ENCODE results near the gene STK32B. TPM values are rescaled to one million over a fixed set of nuclear protein-coding genes. Genes with fewer than 3 reads are reported as not detected.

STK32B gene
- total and polyA plus RNA-seq, 12 donors: 0.12 to 0.68 (median 0.34) TPM

GRCh38 chr4:5465529-5465928, 414.2 kb downstream of the STK32B start:
- ATAC-seq: no peak
- Histone ChIP-seq H3K27me3 (peaks cover 0 to 5% (median 0%) of the 10 kb centered on the region in 7 donors), H3K9me3 (no peaks in the 10 kb centered on the region), H3K4me1 (no peaks in the 10 kb centered on the region), H3K36me3 (no peaks in the 10 kb centered on the region), H3K4me3 (no peak overlapping the region), H3K27ac (no peak overlapping the region)
- TF ChIP-seq CTCF (IDR thresholded peaks at IDR 0.05): no peak
- 87 to 96% methylated on average over 4 of the region's 4 CpGs for WGBS, 2 donors
- DNase-seq: no peak
- intact Hi-C loops (cut with DNase I): loop anchor here in 2 of 10 donors (10.0 kb wide), 1 partner anchor 411 kb away; the partner anchor contains the start of gene STK32B (in 2 of the 2)

GRCh38 chr4:5465956-5466355, 414.7 kb downstream of the STK32B start:
- H3K36me3 ChIP-seq: no peaks in the 10 kb centered on the region
- no peak overlapping the region for H3K27ac ChIP-seq
- no peak overlapping the region for H3K4me3 ChIP-seq
- ATAC-seq (no peak), DNase-seq (no peak)
- no peaks in the 10 kb centered on the region for H3K9me3 ChIP-seq
- 66 to 75% methylated on average over 9 of the region's 9 CpGs for WGBS, 2 donors
- H3K27me3 ChIP-seq: peaks cover 0 to 5% (median 0%) of the 10 kb centered on the region in 7 donors
- H3K4me1 ChIP-seq: no peaks in the 10 kb centered on the region
- intact Hi-C loops (cut with DNase I): loop anchor here in 2 of 10 donors (10.0 kb wide), 1 partner anchor 411 kb away; the partner anchor contains the start of gene STK32B (in 2 of the 2)
- no peak for TF ChIP-seq CTCF (IDR thresholded peaks at IDR 0.05)

GRCh38 chr4:5467111-5467510, 415.8 kb downstream of the STK32B start:
- 81% methylated on average over 13 of the region's 13 CpGs for WGBS, 2 donors
- Histone ChIP-seq H3K36me3 (no peaks in the 10 kb centered on the region), H3K4me3 (no peak overlapping the region), H3K9me3 (no peaks in the 10 kb centered on the region), H3K27ac (no peak overlapping the region), H3K27me3 (no peaks in the 10 kb centered on the region), H3K4me1 (no peaks in the 10 kb centered on the region)
- no peak for TF ChIP-seq CTCF (IDR thresholded peaks at IDR 0.05)
- intact Hi-C loops (cut with DNase I): loop anchor here in 2 of 10 donors (10.0 kb wide), 1 partner anchor 412 kb away; the partner anchor contains the start of gene STK32B (in 2 of the 2)
- ATAC-seq (no peak), DNase-seq (no peak)

- Histone ChIP-seq H3K27ac (no peak overlapping the region), H3K27me3 (no peaks in the 10 kb centered on the region), H3K4me3 (no peak overlapping the region), H3K36me3 (no peaks in the 10 kb centered on the region), H3K4me1 (no peaks in the 10 kb centered on the region), H3K9me3 (no peaks in the 10 kb centered on the region)
- WGBS, 2 donors: 75 to 88% methylated on average over 8 of the region's 8 CpGs
- TF ChIP-seq CTCF (IDR thresholded peaks at IDR 0.05): no peak
- ATAC-seq: no peak
- intact Hi-C loops (cut with DNase I): loop anchor here in 2 of 10 donors (10.0 kb wide), 1 partner anchor 414 kb away; the partner anchor contains the start of gene STK32B (in 2 of the 2)
- DNase-seq: no peak
Observed at GRCh38 chr4:5469151-5469775, 418.0 kb downstream of the STK32B start.

Measured in heart right ventricle (tissue), 16 donors.